HepG2 (cell line): ENCODE measurements around the gene SLC4A8. TPM values are rescaled to one million over a fixed set of nuclear protein-coding genes. Genes with fewer than 3 reads are reported as not detected.
A peak's percentile ranks its signal among the peaks of the same experiment; 100 is the strongest.

Experiments
- ATAC-seq: fragments of 200-7000 bp; cut with Tn5 transposase; 3 replicates; pipeline ENCODE4 v1.9.1; 2020; ENCODE audit warnings: mild to moderate bottlenecking, moderate library complexity
- BruUV-seq: library from RNA; stranded (reverse); fragments of 400-500 nt; replicated peaks from 2 replicates; lab custom pipeline; 2021; lab: Mats Ljungman, UMichigan
- CTCF ChIA-PET: fragments of 300-600 bp; formaldehyde crosslinking; extraction: SDS; loops from one replicate; lab custom pipeline; 2021; ENCODE audit warnings: low total read pairs, inconsistent platforms, low intra/inter-chr PET ratio; lab: Yijun Ruan, JAX
- POLR2A ChIA-PET: fragments of 350-600 bp; sonication (Branson Sonifier 250); formaldehyde crosslinking; loops from one replicate; lab custom pipeline; 2020; ENCODE audit warnings: antibody characterized with exemption, inconsistent platforms; lab: Yijun Ruan, JAX
- DNase-seq: peaks from one replicate; pipeline ENCODE4 v3.0.0-alpha.2; 2015; ENCODE audit warnings: low spot score
- FAIRE-seq: peaks from 3 replicates; lab custom pipeline; 2011; peaks lifted over from hg19 to GRCh38; lab: Jason Lieb, UNC
- H2AFZ ChIP-seq: one replicate; pipeline ENCODE4 v1.6.1; 2011; ENCODE audit warnings: low read length, inconsistent platforms
- H3K27ac ChIP-seq: fragments of 300-600 bp; 3 replicates; pipeline ENCODE4 v1.8.0; 2011; ENCODE audit warnings: mixed run types, mild to moderate bottlenecking, mixed read lengths, low read length, inconsistent platforms; ENCODE audit not compliant: insufficient read depth; ENCODE audit errors: extremely low read length
- H3K27me3 ChIP-seq, 2 experiments: fragments of 200-600 bp in 1 of 2; 2 replicates in 1 of 2; 3 replicates in 1 of 2; pipeline versions ENCODE4 v1.6.0 to v1.8.0; 2011; ENCODE audit warnings: low read length in 2 of 2, mild to moderate bottlenecking in 2 of 2, moderate library complexity in 2 of 2, inconsistent platforms in 1 of 2; ENCODE audit not compliant: insufficient read depth in 2 of 2, control insufficient read depth in 1 of 2
- H3K36me3 ChIP-seq, 2 experiments: fragments of 200-600 bp in 1 of 2; replicated peaks in 1 of 2; 2 replicates in 1 of 2; 3 replicates in 1 of 2; pipeline versions ENCODE4 v1.5.1 to v1.8.0; 2011; ENCODE audit warnings: low read length in 2 of 2, inconsistent platforms in 1 of 2; ENCODE audit not compliant: insufficient read depth in 2 of 2, control insufficient read depth in 1 of 2
- H3K4me1 ChIP-seq: 2 replicates; pipeline ENCODE4 v1.5.1; 2012; ENCODE audit warnings: low read length, inconsistent platforms; ENCODE audit not compliant: insufficient read depth
- H3K4me2 ChIP-seq: 2 replicates; pipeline ENCODE4 v1.6.0; 2011; ENCODE audit warnings: low read depth, low read length, inconsistent platforms
- H3K4me3 ChIP-seq, 3 experiments: fragments of 200-600 bp in 1 of 3; sonication (generic), shearing (Covaris generic) in 1 of 3; replicated peaks in 1 of 3; 2 replicates each; pipeline ENCODE4 v1.5.1; 2011 to 2016; ENCODE audit warnings: low read length in 3 of 3, inconsistent platforms in 2 of 3, low read depth in 2 of 3, mild to moderate bottlenecking in 2 of 3, control low read depth in 1 of 3, mixed read lengths in 1 of 3; ENCODE audit not compliant: insufficient read depth in 1 of 3
- H3K79me2 ChIP-seq: one replicate; pipeline ENCODE4 v1.6.1; 2011; ENCODE audit warnings: low read length, inconsistent platforms; ENCODE audit not compliant: insufficient read depth
- H3K9ac ChIP-seq: 2 replicates; pipeline ENCODE4 v1.6.0; 2011; ENCODE audit warnings: mild to moderate bottlenecking, low read depth, low read length, inconsistent platforms; ENCODE audit not compliant: insufficient read depth
- H3K9me3 ChIP-seq: 2 replicates; pipeline ENCODE4 v1.5.1; 2012; ENCODE audit warnings: mild to moderate bottlenecking, low read length
- H4K20me1 ChIP-seq: 2 replicates; pipeline ENCODE4 v1.6.0; 2011; ENCODE audit warnings: inconsistent platforms, mild to moderate bottlenecking, low read length, moderate library complexity; ENCODE audit not compliant: insufficient read depth
- KLF11 ChIP-seq: IDR thresholded peaks from 2 replicates; pipeline ENCODE4 v1.6.1; 2016; ENCODE audit warnings: missing compliant biosample characterization
- LCORL ChIP-seq, 2 experiments: fragments of 450-650 bp in 1 of 2; sonication (generic) in 1 of 2; formaldehyde crosslinking in 1 of 2; IDR thresholded peaks; 2 replicates each; pipeline versions ENCODE4 v1.5.0 to v1.6.1; 2017 to 2020; ENCODE audit warnings: antibody characterized with exemption in 1 of 2, missing genetic modification reagents in 1 of 2
- SATB2 ChIP-seq: sonication (generic); formaldehyde crosslinking; IDR thresholded peaks from 2 replicates; pipeline ENCODE4 v1.5.0; 2020; ENCODE audit warnings: missing genetic modification reagents
- WGBS: methylation state at CpG from one replicate; pipeline ENCODE4 v1.1.6; 2017; ENCODE audit warnings: low lambda C conversion rate; 5-methylcytosine and 5-hydroxymethylcytosine counted together
- in situ Hi-C: cut with HindIII; loops from 2 replicates; pipeline ENCODE4 v1.10.0; 2017; ENCODE audit warnings: low pct_unique_long_range_greater_than_20kb; ENCODE audit not compliant: extremely low pct_ligation_motif_present
- intact Hi-C: fragments of 100-400 bp; cut with micrococcal nuclease; formaldehyde crosslinking; loops from one replicate; pipeline ENCODE4 v1.10.0; 2022; ENCODE audit not compliant: unreplicated experiment
- polyA plus RNA-seq, 8 experiments: library from polyadenylated mRNA; depleted of rRNA in 3 of 8; stranded (reverse) in 7 of 8; unstranded in 1 of 8; fragments of >200 nt; fragmentation: Illumina TruSeq in 4 of 8; extraction: Trizol in 4 of 8; gene quantifications; 2 replicates each; pipeline versions ENCODE4 v1.2.1 to v1.2.3, GENCODE V29; 2011 to 2016; ENCODE audit warnings: low read depth in 4 of 8, missing spikeins in 1 of 8, mixed read lengths in 1 of 8; ENCODE audit not compliant: insufficient read depth in 1 of 8
- total RNA-seq, 5 experiments: library from RNA; depleted of rRNA; stranded (reverse); fragments of >200 nt; fragmentation: Illumina TruSeq; extraction: Trizol; gene quantifications; 2 replicates each; pipeline ENCODE4 v1.2.3, GENCODE V29; 2016; ENCODE audit warnings: low read depth in 1 of 5
- TF ChIP-seq, protein P1 (sequence below): sonication (generic); formaldehyde crosslinking; IDR thresholded peaks from 2 replicates; pipeline ENCODE4 v1.9.0; 2022; ENCODE audit warnings: missing genetic modification reagents, mild to moderate bottlenecking, borderline replicate concordance
- TF ChIP-seq, protein P2 (sequence below): sonication (generic); formaldehyde crosslinking; IDR thresholded peaks from 2 replicates; pipeline ENCODE4 v1.4.0; 2020; ENCODE audit warnings: mild to moderate bottlenecking, missing genetic modification reagents

SLC4A8 gene
- total and polyA plus RNA-seq, 2 of the 13 experiments (the other 11 are each of a cell fraction or from before 2014, with no cell fraction given), result under 0.01 to 0.07 TPM

DNA sequence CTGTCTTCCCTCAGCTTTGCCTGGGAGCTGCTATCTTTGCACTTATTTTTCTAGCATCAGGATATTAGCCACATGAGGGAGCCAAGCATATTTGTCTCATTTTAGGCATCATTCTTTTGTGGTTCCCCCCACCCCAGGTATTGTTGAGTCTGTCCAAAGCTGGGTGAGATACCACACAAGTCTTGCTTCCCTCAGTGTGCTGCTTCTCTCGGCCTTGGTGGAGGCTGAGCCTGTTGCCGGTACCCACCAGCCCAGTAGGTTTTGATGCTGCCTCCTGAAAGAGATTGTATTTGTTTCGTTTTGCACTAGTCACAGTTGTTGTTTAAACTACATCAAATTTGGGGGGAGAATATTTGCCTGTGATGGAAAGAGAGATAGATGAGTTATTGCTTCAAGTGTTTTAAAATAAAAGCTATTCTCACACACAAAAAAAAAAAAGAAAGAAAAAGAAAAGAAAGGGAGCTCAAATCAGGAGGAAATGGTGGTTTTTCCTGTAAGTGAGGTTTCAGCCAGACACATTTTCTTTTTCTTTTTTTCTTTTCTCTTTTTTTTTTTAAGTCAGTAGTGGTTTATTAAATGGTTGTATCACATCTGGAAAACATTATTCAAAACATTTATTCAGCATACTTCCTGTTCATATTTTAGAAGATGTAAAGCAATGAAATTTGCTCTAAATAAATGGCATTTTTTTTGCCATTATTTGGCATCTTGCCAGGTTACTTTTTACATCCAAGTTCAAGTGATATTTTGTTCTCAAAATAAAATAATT lies 58.5 kb downstream of the SLC4A8 start:
- Histone ChIP-seq H3K36me3 (no peaks in the 10 kb centered on the region), H3K9ac (no peak overlapping the region), H3K4me3 (no peak overlapping the region), H3K9me3 (no peaks in the 10 kb centered on the region), H3K27me3 (0 out of 5 replicates have a peak, but pooled peaks cover 0 to 1% of the 10 kb centered on the region in 2 experiments), H3K4me2 (no peak overlapping the region), H3K79me2 (no peaks in the 10 kb centered on the region), H4K20me1 (no peaks in the 10 kb centered on the region), H2AFZ (no peak overlapping the region), H3K27ac (no peak overlapping the region), H3K4me1 (no peaks in the 10 kb centered on the region)
- peak; percentile 68 for TF ChIP-seq LCORL (IDR thresholded peaks at IDR 0.05)
- TF ChIP-seq LCORL (CRISPR knock-in tag; IDR thresholded peaks at IDR 0.05), result no peak
- no peak for TF ChIP-seq KLF11 (CRISPR knock-in tag)
- no TSS peak for BruUV-seq
- ChIA-PET CTCF (no interaction called here), POLR2A (no interaction called here)
- ATAC-seq (no peak), DNase-seq (no peak), FAIRE-seq (no peak)
- in situ Hi-C loops, result no loop called here
- WGBS, result 30% methylated on average over 3 of the region's 3 CpGs
- intact Hi-C loops, result no loop called here

DNA sequence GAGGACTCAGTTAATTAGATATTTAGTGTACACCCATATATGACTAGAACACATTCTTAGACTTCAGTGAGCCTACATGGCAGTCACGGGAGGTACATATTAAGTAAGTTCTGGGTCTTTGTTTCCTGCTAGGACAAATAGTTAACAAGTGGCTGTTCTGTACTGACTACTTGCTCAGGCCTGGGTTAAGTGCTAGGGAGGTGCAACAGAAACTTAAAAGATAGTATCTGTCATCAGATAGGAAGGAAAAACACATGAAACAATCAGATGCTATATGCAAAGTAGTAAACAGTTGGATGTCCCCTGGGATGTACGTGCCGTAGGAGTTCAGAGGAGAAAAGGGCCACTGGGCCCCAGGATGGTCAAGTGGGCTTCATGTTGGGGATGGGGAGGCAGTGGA lies 59.5 kb downstream of the SLC4A8 start:
- in situ Hi-C loops (no loop called here), intact Hi-C loops (no loop called here)
- Histone ChIP-seq H3K9me3 (no peaks in the 10 kb centered on the region), H3K36me3 (no peaks in the 10 kb centered on the region), H3K79me2 (no peaks in the 10 kb centered on the region), H3K4me1 (no peaks in the 10 kb centered on the region), H2AFZ (no peak overlapping the region), H3K4me3 (no peak overlapping the region), H3K27ac (no peak overlapping the region), H4K20me1 (no peaks in the 10 kb centered on the region), H3K27me3 (0 out of 5 replicates have a peak, but pooled peaks cover 0 to 1% of the 10 kb centered on the region in 2 experiments), H3K4me2 (no peak overlapping the region), H3K9ac (no peak overlapping the region)
- BruUV-seq, result no TSS peak
- ChIA-PET CTCF (no interaction called here), POLR2A (no interaction called here)
- no peak for ATAC-seq
- WGBS, result 49% methylated on average over 3 of the region's 3 CpGs
- no peak for FAIRE-seq
- no peak for DNase-seq
- TF ChIP-seq, protein P1, sequence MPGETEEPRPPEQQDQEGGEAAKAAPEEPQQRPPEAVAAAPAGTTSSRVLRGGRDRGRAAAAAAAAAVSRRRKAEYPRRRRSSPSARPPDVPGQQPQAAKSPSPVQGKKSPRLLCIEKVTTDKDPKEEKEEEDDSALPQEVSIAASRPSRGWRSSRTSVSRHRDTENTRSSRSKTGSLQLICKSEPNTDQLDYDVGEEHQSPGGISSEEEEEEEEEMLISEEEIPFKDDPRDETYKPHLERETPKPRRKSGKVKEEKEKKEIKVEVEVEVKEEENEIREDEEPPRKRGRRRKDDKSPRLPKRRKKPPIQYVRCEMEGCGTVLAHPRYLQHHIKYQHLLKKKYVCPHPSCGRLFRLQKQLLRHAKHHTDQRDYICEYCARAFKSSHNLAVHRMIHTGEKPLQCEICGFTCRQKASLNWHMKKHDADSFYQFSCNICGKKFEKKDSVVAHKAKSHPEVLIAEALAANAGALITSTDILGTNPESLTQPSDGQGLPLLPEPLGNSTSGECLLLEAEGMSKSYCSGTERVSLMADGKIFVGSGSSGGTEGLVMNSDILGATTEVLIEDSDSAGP (CRISPR knock-in tag), result no peak
- TF ChIP-seq, protein P2, sequence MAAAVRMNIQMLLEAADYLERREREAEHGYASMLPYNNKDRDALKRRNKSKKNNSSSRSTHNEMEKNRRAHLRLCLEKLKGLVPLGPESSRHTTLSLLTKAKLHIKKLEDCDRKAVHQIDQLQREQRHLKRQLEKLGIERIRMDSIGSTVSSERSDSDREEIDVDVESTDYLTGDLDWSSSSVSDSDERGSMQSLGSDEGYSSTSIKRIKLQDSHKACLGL (CRISPR knock-in tag), result no peak
- no peak for TF ChIP-seq SATB2 (CRISPR knock-in tag)
